ENCODE data around the gene CPLANE1. TPM values are rescaled to one million over a fixed set of nuclear protein-coding genes. Genes with fewer than 3 reads are reported as not detected.
"Not testable (repeated sequence)": the region's sequence is repeated elsewhere in the genome, so short reads cannot be mapped to it uniquely, and the experiment has no call there.

Gene CPLANE1
- total RNA-seq (10 to 100 TPM in 3 of 5 experiments, 1 to 10 TPM in 2; 8.0 to 14.7 (median 10.4) TPM), polyA plus RNA-seq (1 to 10 TPM; 1.1 to 1.4 TPM), total RNA-seq (54.4 reads per million, percentile 73 among the genes with 10 or more reads in this experiment)

GRCh38 chr5:37248970-37249814 is at the start of gene CPLANE1:
Gene CPLANE1, minus strand, starts transcription at chr5:37249376. Its CDS starts 1,678 bp downstream, at chr5:37247698.
- H3K9me3 ChIP-seq (ENCODE audit: control insufficient read depth in 2 of 3, low read length in 3 of 3): no peaks in the 10 kb centered on the region
- H3K27ac ChIP-seq (ENCODE audit: low read depth, low read length): peak within 1 kb of the TSS; percentile 77
- Mint-ChIP-seq H3K27ac (peak within 1 kb of the TSS; percentile 77 to 92 (median 86)), H3K4me3 (peak within 1 kb of the TSS; percentile 84 to 94 (median 90)), H3K4me1 (peaks cover 5 to 30% (median 17%) of the 10 kb centered on the region in 7 donors), H3K9me3 (peaks cover 0 to 7% (median 0%) of the 10 kb centered on the region in 11 donors), H3K27me3 (no peaks in the 10 kb centered on the region), H3K36me3 (peaks cover 0 to 2% (median under 1%) of the 10 kb centered on the region in 5 donors)
- peak; percentile 21 to 73 (median 53) for DNase-seq
- CTCF ChIA-PET: no interaction called here
- ATAC-seq: peak; percentile 87
- H3K36me3 ChIP-seq (ENCODE audit: control insufficient read depth in 2 of 3, insufficient read depth in 3 of 3, low read length in 3 of 3): peaks cover 0 to 5% (median 0%) of the 10 kb centered on the region in 3 experiments
- H3K4me1 ChIP-seq (ENCODE audit: control insufficient read depth in 2 of 2, insufficient read depth in 2 of 2, low read length in 2 of 2): peaks cover 0 to 6% of the 10 kb centered on the region in 2 donors
- intact Hi-C loops (cut with micrococcal nuclease): loop anchor here (1.0 to 10.0 kb wide), 4 partner anchors 46 to 137 kb away; no protein-coding TSS in a partner anchor
- H3K27me3 ChIP-seq (ENCODE audit: control insufficient read depth in 2 of 2, insufficient read depth in 2 of 2, low read length in 2 of 2): no peaks in the 10 kb centered on the region
- peak within 1 kb of the TSS; percentile 75 for H3K4me3 ChIP-seq (ENCODE audit: low read length)
- POLR2A ChIA-PET: interaction anchor here (0.8 kb wide), 1 partner anchor 35 kb away, joined by 4 read pairs; no protein-coding TSS in a partner anchor

- H3K36me3 Mint-ChIP-seq: peaks cover 4 to 43% (median 29%) of the 10 kb centered on the region in 5 donors
- POLR2A ChIA-PET; H3K4me3 Mint-ChIP-seq; H3K4me1 ChIP-seq (ENCODE audit: control insufficient read depth in 2 of 2, insufficient read depth in 2 of 2, low read length in 2 of 2); H3K27ac ChIP-seq (ENCODE audit: low read depth, low read length); H3K9me3 ChIP-seq (ENCODE audit: control insufficient read depth in 2 of 3, low read length in 3 of 3); H3K27me3 Mint-ChIP-seq; H3K27me3 ChIP-seq (ENCODE audit: control insufficient read depth in 2 of 2, insufficient read depth in 2 of 2, low read length in 2 of 2); H3K4me3 ChIP-seq (ENCODE audit: low read length); CTCF ChIA-PET; H3K27ac Mint-ChIP-seq; H3K4me1 Mint-ChIP-seq; H3K9me3 Mint-ChIP-seq; DNase-seq; ATAC-seq: not testable (repeated sequence)
- peaks cover 7 to 53% (median 9%) of the 10 kb centered on the region in 3 experiments for H3K36me3 ChIP-seq (ENCODE audit: control insufficient read depth in 2 of 3, insufficient read depth in 3 of 3, low read length in 3 of 3)
- intact Hi-C loops (cut with micrococcal nuclease): loop anchor here in 1 of 2 donors (10.0 kb wide), 1 partner anchor 52 kb away; the partner anchor contains the start of gene CPLANE1
Measured at GRCh38 chr5:37296313-37296712, 47.1 kb upstream of the CPLANE1 start.

- no peak for DNase-seq
- ChIA-PET CTCF (no interaction called here), POLR2A (no interaction called here)
- H3K36me3 Mint-ChIP-seq: peaks cover 6 to 23% (median 14%) of the 10 kb centered on the region in 5 donors
- Histone ChIP-seq H3K27ac (ENCODE audit: low read depth, low read length) (no peak overlapping the region), H3K36me3 (ENCODE audit: control insufficient read depth in 2 of 3, insufficient read depth in 3 of 3, low read length in 3 of 3) (no peaks in the 10 kb centered on the region), H3K27me3 (ENCODE audit: control insufficient read depth in 2 of 2, insufficient read depth in 2 of 2, low read length in 2 of 2) (no peaks in the 10 kb centered on the region), H3K4me3 (ENCODE audit: low read length) (no peak overlapping the region), H3K9me3 (ENCODE audit: control insufficient read depth in 2 of 3, low read length in 3 of 3) (peaks cover 0 to 13% (median 2%) of the 10 kb centered on the region in 3 experiments), H3K4me1 (ENCODE audit: control insufficient read depth in 2 of 2, insufficient read depth in 2 of 2, low read length in 2 of 2) (no peaks in the 10 kb centered on the region)
- no peak overlapping the region for H3K27ac Mint-ChIP-seq
- H3K4me3 Mint-ChIP-seq: no peak overlapping the region
- H3K27me3 Mint-ChIP-seq: peaks cover 0 to 18% (median 0%) of the 10 kb centered on the region in 5 donors
- no peak for ATAC-seq
- no peaks in the 10 kb centered on the region for H3K4me1 Mint-ChIP-seq
- H3K9me3 Mint-ChIP-seq: peaks cover 0 to 69% (median 29%) of the 10 kb centered on the region in 11 donors
- intact Hi-C loops (cut with micrococcal nuclease): no loop called here
Measured at GRCh38 chr5:37283214-37283820, 34.1 kb upstream of the CPLANE1 start.

- DNase-seq (no peak), ATAC-seq (no peak)
- Mint-ChIP-seq H3K4me1 (no peaks in the 10 kb centered on the region), H3K27ac (no peak overlapping the region), H3K9me3 (peaks cover 0 to 24% (median 15%) of the 10 kb centered on the region in 11 donors), H3K4me3 (no peak overlapping the region), H3K36me3 (peaks cover 3 to 12% (median 6%) of the 10 kb centered on the region in 5 donors), H3K27me3 (peaks cover 0 to 5% (median 0%) of the 10 kb centered on the region in 5 donors)
- Histone ChIP-seq H3K36me3 (ENCODE audit: control insufficient read depth in 2 of 3, insufficient read depth in 3 of 3, low read length in 3 of 3) (no peaks in the 10 kb centered on the region), H3K27me3 (ENCODE audit: control insufficient read depth in 2 of 2, insufficient read depth in 2 of 2, low read length in 2 of 2) (no peaks in the 10 kb centered on the region), H3K9me3 (ENCODE audit: control insufficient read depth in 2 of 3, low read length in 3 of 3) (peaks cover 0 to 2% (median 1%) of the 10 kb centered on the region in 3 experiments), H3K27ac (ENCODE audit: low read depth, low read length) (no peak overlapping the region), H3K4me3 (ENCODE audit: low read length) (no peak overlapping the region), H3K4me1 (ENCODE audit: control insufficient read depth in 2 of 2, insufficient read depth in 2 of 2, low read length in 2 of 2) (no peaks in the 10 kb centered on the region)
- ChIA-PET POLR2A (no interaction called here), CTCF (no interaction called here)
- intact Hi-C loops (cut with micrococcal nuclease): no loop called here
Measured at GRCh38 chr5:37275511-37275910, 26.3 kb upstream of the CPLANE1 start.

- ATAC-seq: no peak
- H3K9me3 ChIP-seq (ENCODE audit: control insufficient read depth in 2 of 3, low read length in 3 of 3): peaks cover 0 to 4% (median 0%) of the 10 kb centered on the region in 3 experiments
- ChIA-PET CTCF (no interaction called here), POLR2A (no interaction called here)
- H3K27ac ChIP-seq (ENCODE audit: low read depth, low read length): no peak overlapping the region
- H3K4me3 ChIP-seq (ENCODE audit: low read length): no peak overlapping the region
- no peaks in the 10 kb centered on the region for H3K4me1 Mint-ChIP-seq
- no peak for DNase-seq
- H3K4me3 Mint-ChIP-seq: no peak overlapping the region
- no peaks in the 10 kb centered on the region for H3K27me3 ChIP-seq (ENCODE audit: control insufficient read depth in 2 of 2, insufficient read depth in 2 of 2, low read length in 2 of 2)
- peaks cover 0 to 12% (median 6%) of the 10 kb centered on the region in 5 donors for H3K36me3 Mint-ChIP-seq
- H3K27me3 Mint-ChIP-seq: no peaks in the 10 kb centered on the region
- peaks cover 0 to 21% (median 17%) of the 10 kb centered on the region in 11 donors for H3K9me3 Mint-ChIP-seq
- no peak overlapping the region for H3K27ac Mint-ChIP-seq
- no peaks in the 10 kb centered on the region for H3K4me1 ChIP-seq (ENCODE audit: control insufficient read depth in 2 of 2, insufficient read depth in 2 of 2, low read length in 2 of 2)
- intact Hi-C loops (cut with micrococcal nuclease): no loop called here
- H3K36me3 ChIP-seq (ENCODE audit: control insufficient read depth in 2 of 3, insufficient read depth in 3 of 3, low read length in 3 of 3): no peaks in the 10 kb centered on the region
Measured at GRCh38 chr5:37272511-37272910, 23.3 kb upstream of the CPLANE1 start.

GRCh38 chr5:37268100-37268499 is 18.9 kb upstream of the CPLANE1 start:
- H3K9me3 ChIP-seq (ENCODE audit: control insufficient read depth in 2 of 3, low read length in 3 of 3); H3K4me1 ChIP-seq (ENCODE audit: control insufficient read depth in 2 of 2, insufficient read depth in 2 of 2, low read length in 2 of 2); ATAC-seq; H3K4me3 ChIP-seq (ENCODE audit: low read length); H3K27me3 ChIP-seq (ENCODE audit: control insufficient read depth in 2 of 2, insufficient read depth in 2 of 2, low read length in 2 of 2); H3K36me3 ChIP-seq (ENCODE audit: control insufficient read depth in 2 of 3, insufficient read depth in 3 of 3, low read length in 3 of 3); H3K27me3 Mint-ChIP-seq; H3K27ac Mint-ChIP-seq; H3K4me3 Mint-ChIP-seq; H3K4me1 Mint-ChIP-seq; DNase-seq; CTCF ChIA-PET; intact Hi-C loops (cut with micrococcal nuclease); H3K27ac ChIP-seq (ENCODE audit: low read depth, low read length): not testable (repeated sequence)
- Mint-ChIP-seq H3K36me3 (peaks cover 3 to 15% (median 6%) of the 10 kb centered on the region in 5 donors), H3K9me3 (peaks cover 0 to 31% (median 16%) of the 10 kb centered on the region in 11 donors)
- POLR2A ChIA-PET: interaction anchor here (0.6 kb wide), 1 partner anchor 1448 kb away, joined by 4 read pairs; no protein-coding TSS in a partner anchor

Measured in naive thymus-derived CD4-positive, alpha-beta T cell (primary cell).